B cell (primary cell): ENCODE results near the gene SMC3. TPM values are rescaled to one million over a fixed set of nuclear protein-coding genes. Genes with fewer than 3 reads are reported as not detected.

Experiments
- ATAC-seq: fragments of 200-7000 bp; cut with Tn5 transposase; one replicate; pipeline ENCODE4 v1.10.0; 2021; ENCODE audit warnings: low read depth, mild to moderate bottlenecking, moderate number of reproducible peaks, moderate library complexity
- CTCF ChIA-PET: fragments of 350-600 bp; sonication (Branson Sonifier 250); formaldehyde crosslinking; loops from one replicate; lab custom pipeline; 2021; ENCODE audit warnings: antibody characterized with exemption, inconsistent platforms; lab: Charles Lee
- POLR2A ChIA-PET: fragments of 350-600 bp; sonication (Branson Sonifier 250); formaldehyde crosslinking; loops from one replicate; lab custom pipeline; 2021; ENCODE audit warnings: antibody characterized with exemption; lab: Charles Lee
- DNase-seq: peaks from one replicate; pipeline ENCODE4 v3.0.0; 2013
- H2AFZ ChIP-seq: 2 replicates; pipeline ENCODE4 v1.6.1; 2012; ENCODE audit warnings: mild to moderate bottlenecking, low read depth, low read length; ENCODE audit not compliant: insufficient read depth, poor library complexity, severe bottlenecking
- H3K27ac ChIP-seq, 2 donors: 1 replicate in 1 of 2; 2 replicates in 1 of 2; pipeline ENCODE4 v1.5.1; 2012 to 2013; ENCODE audit warnings: low read length in 2 of 2, mild to moderate bottlenecking in 2 of 2, moderate library complexity in 1 of 2
- H3K27me3 ChIP-seq, 4 experiments: fragments of 200-600 bp in 1 of 4; sonication (generic) in 1 of 4; replicated peaks in 1 of 4; 1 replicate in 2 of 4; 2 replicates in 2 of 4; pipeline versions ENCODE4 v1.6.1 to v1.7.0; 2013 to 2016; ENCODE audit warnings: low read length in 3 of 4, mild to moderate bottlenecking in 2 of 4, mixed read lengths in 1 of 4, moderate library complexity in 1 of 4; ENCODE audit not compliant: insufficient read depth in 4 of 4, control insufficient read depth in 3 of 4; ENCODE audit errors: control extremely low read depth in 1 of 4
- H3K36me3 ChIP-seq, 2 experiments: replicated peaks in 1 of 2; 1 replicate in 1 of 2; 2 replicates in 1 of 2; pipeline versions ENCODE4 v1.6.1 to v1.7.1; 2013; ENCODE audit warnings: low read length in 1 of 2; ENCODE audit not compliant: insufficient read depth in 2 of 2, control insufficient read depth in 1 of 2; ENCODE audit errors: control extremely low read depth in 1 of 2, extremely low read depth in 1 of 2
- H3K4me1 ChIP-seq, 2 donors: fragments of 200-600 bp in 1 of 2; sonication (generic) in 1 of 2; 1 replicate in 1 of 2; 2 replicates in 1 of 2; pipeline versions ENCODE4 v1.5.1 to v1.6.1; 2013 to 2017; ENCODE audit warnings: low read length in 2 of 2; ENCODE audit not compliant: control insufficient read depth in 2 of 2, insufficient read depth in 2 of 2
- H3K4me2 ChIP-seq: replicated peaks from 2 replicates; pipeline ENCODE3; 2012; ENCODE audit warnings: mild to moderate bottlenecking, low read depth, low read length; ENCODE audit not compliant: poor library complexity, severe bottlenecking
- H3K4me3 ChIP-seq, 5 experiments: fragments of 200-600 bp in 1 of 5; sonication (generic) in 1 of 5; 1 replicate in 3 of 5; 2 replicates in 2 of 5; pipeline versions ENCODE4 v1.5.1 to v1.7.0; 2011 to 2016; ENCODE audit warnings: low read length in 4 of 5, mild to moderate bottlenecking in 4 of 5, low read depth in 2 of 5, control low read depth in 1 of 5, moderate library complexity in 1 of 5; ENCODE audit not compliant: insufficient read depth in 1 of 5; ENCODE audit errors: control extremely low read depth in 1 of 5, extremely low read depth in 1 of 5
- H3K79me2 ChIP-seq: fragments of 200-600 bp; sonication (generic); one replicate; pipeline ENCODE4 v1.6.0; 2016; ENCODE audit warnings: low read length; ENCODE audit not compliant: control insufficient read depth, insufficient read depth
- H3K9ac ChIP-seq: fragments of 200-600 bp; sonication (generic); 2 replicates; pipeline ENCODE4 v1.6.1; 2017; ENCODE audit warnings: mild to moderate bottlenecking, low read length, moderate library complexity
- H3K9me3 ChIP-seq, 3 donors: one replicate each; pipeline versions ENCODE4 v1.6.1 to v1.7.1; 2013; ENCODE audit warnings: low read length in 2 of 3; ENCODE audit not compliant: control insufficient read depth in 2 of 3, insufficient read depth in 1 of 3; ENCODE audit errors: control extremely low read depth in 1 of 3
- H4K20me1 ChIP-seq: 2 replicates; pipeline ENCODE4 v1.6.0; 2012; ENCODE audit warnings: mild to moderate bottlenecking, low read length; ENCODE audit not compliant: insufficient read depth, control insufficient read depth, poor library complexity, severe bottlenecking
- H3K27ac Mint-ChIP-seq: one replicate; pipeline ENCODE4 v1.8.0; 2021; ENCODE audit warnings: mixed read lengths
- H3K27me3 Mint-ChIP-seq: one replicate; pipeline ENCODE4 v1.8.0; 2021; ENCODE audit warnings: mixed read lengths
- H3K4me1 Mint-ChIP-seq: one replicate; pipeline ENCODE4 v1.8.0; 2021; ENCODE audit warnings: mixed read lengths
- H3K4me3 Mint-ChIP-seq: one replicate; pipeline ENCODE4 v1.8.0; 2021; ENCODE audit warnings: mixed read lengths
- H3K9me3 Mint-ChIP-seq: one replicate; pipeline ENCODE4 v1.8.0; 2022; ENCODE audit warnings: mixed read lengths; ENCODE audit not compliant: insufficient read depth
- EZH2 ChIP-seq: IDR thresholded peaks from 2 replicates; pipeline ENCODE4 v1.6.1; 2012; ENCODE audit warnings: borderline replicate concordance, low read depth, mild to moderate bottlenecking, moderate library complexity, low read length; ENCODE audit not compliant: insufficient read depth, poor library complexity, severe bottlenecking
- WGBS: methylation state at CpG from one replicate; pipeline ENCODE4 v1.1.5; 2013; ENCODE audit warnings: missing lambda C conversion rate; ENCODE audit not compliant: insufficient coverage; 5-methylcytosine and 5-hydroxymethylcytosine counted together
- intact Hi-C: fragments of 100-400 bp; cut with micrococcal nuclease; formaldehyde crosslinking; loops from one replicate; pipeline ENCODE4 v1.10.0; 2022
- polyA plus RNA-seq: library from polyadenylated mRNA; depleted of rRNA; stranded (reverse); fragments of >200 nt; gene quantifications from 2 replicates; pipeline ENCODE4 v1.2.3, GENCODE V29; 2012
- total RNA-seq, 2 donors: library from RNA; stranded (reverse); fragments of 120-200 nt in 1 of 2; gene quantifications; 1 replicate in 1 of 2; 2 replicates in 1 of 2; pipeline versions ENCODE4 v1.2.3 to v1.2.4, GENCODE V29; 2013 to 2022
- TF ChIP-seq, protein P1 (sequence below): fragments of 200-600 bp; IDR thresholded peaks from one replicate; pipeline ENCODE4 v1.8.0; 2022; ENCODE audit warnings: antibody characterized with exemption, mild to moderate bottlenecking

SMC3 gene
- total and polyA plus RNA-seq, 2 donors (not counting 1 experiment from before 2014, with no cell fraction given), result 6.1 to 45.8 TPM

- H3K4me3 ChIP-seq, result no peak overlapping the region
- H3K4me3 Mint-ChIP-seq, result no peak overlapping the region
- ChIA-PET POLR2A (no interaction called here), CTCF (interaction anchor here (1.9 kb wide), 1 partner anchor 21 kb away, joined by 8 read pairs; no protein-coding TSS in a partner anchor)
- no peak overlapping the region for H3K4me2 ChIP-seq
- no peaks in the 10 kb centered on the region for H3K79me2 ChIP-seq
- no peaks in the 10 kb centered on the region for H3K9me3 ChIP-seq
- H3K36me3 ChIP-seq, result no peaks in the 10 kb centered on the region
- 9% methylated on average over 11 of the region's 12 CpGs for WGBS
- H3K4me1 Mint-ChIP-seq, result peaks cover 26% of the 10 kb centered on the region
- H3K4me1 ChIP-seq, result peaks cover 7 to 13% of the 10 kb centered on the region in 2 donors
- H2AFZ ChIP-seq, result peak overlapping the region; percentile 11
- ATAC-seq (no peak), DNase-seq (no peak)
- H3K27me3 ChIP-seq, result peaks cover 0 to 14% (median 9%) of the 10 kb centered on the region in 4 experiments
- no peaks in the 10 kb centered on the region for H4K20me1 ChIP-seq
- no peaks in the 10 kb centered on the region for H3K9me3 Mint-ChIP-seq
- H3K27me3 Mint-ChIP-seq, result peaks cover 37% of the 10 kb centered on the region
- H3K27ac Mint-ChIP-seq, result no peak overlapping the region
- no peak overlapping the region for H3K9ac ChIP-seq
- TF ChIP-seq, protein P1, sequence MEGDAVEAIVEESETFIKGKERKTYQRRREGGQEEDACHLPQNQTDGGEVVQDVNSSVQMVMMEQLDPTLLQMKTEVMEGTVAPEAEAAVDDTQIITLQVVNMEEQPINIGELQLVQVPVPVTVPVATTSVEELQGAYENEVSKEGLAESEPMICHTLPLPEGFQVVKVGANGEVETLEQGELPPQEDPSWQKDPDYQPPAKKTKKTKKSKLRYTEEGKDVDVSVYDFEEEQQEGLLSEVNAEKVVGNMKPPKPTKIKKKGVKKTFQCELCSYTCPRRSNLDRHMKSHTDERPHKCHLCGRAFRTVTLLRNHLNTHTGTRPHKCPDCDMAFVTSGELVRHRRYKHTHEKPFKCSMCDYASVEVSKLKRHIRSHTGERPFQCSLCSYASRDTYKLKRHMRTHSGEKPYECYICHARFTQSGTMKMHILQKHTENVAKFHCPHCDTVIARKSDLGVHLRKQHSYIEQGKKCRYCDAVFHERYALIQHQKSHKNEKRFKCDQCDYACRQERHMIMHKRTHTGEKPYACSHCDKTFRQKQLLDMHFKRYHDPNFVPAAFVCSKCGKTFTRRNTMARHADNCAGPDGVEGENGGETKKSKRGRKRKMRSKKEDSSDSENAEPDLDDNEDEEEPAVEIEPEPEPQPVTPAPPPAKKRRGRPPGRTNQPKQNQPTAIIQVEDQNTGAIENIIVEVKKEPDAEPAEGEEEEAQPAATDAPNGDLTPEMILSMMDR, result no peak
- TF ChIP-seq EZH2, result no peak
- intact Hi-C loops, result no loop called here
- H3K27ac ChIP-seq, result no peak overlapping the region
Measured at GRCh38 chr10:110651044-110651958, 83.8 kb downstream of the SMC3 start.
